Neural cell (in vitro differentiated cells): ENCODE measurements around the gene CACNA1A.

Experiments
- CTCF ChIP-seq: fragments of 450-650 bp; IDR thresholded peaks from 2 replicates; pipeline ENCODE4 v1.5.1; 2014; ENCODE audit warnings: antibody characterized with exemption, mild to moderate bottlenecking, moderate library complexity; ENCODE audit not compliant: poor library complexity, severe bottlenecking
- EP300 ChIP-seq: fragments of 450-650 bp; conservative IDR thresholded peaks from 2 replicates; pipeline ENCODE4 v1.6.1; 2014; ENCODE audit warnings: antibody characterized with exemption, mild to moderate bottlenecking, moderate library complexity; ENCODE audit not compliant: poor library complexity, severe bottlenecking
- EZH2 ChIP-seq: fragments of 200-600, 300-800 bp; shearing (Covaris generic), sonication (generic); IDR thresholded peaks from 2 replicates; pipeline ENCODE4 v1.6.1; 2014; ENCODE audit warnings: antibody characterized with exemption, low read length, borderline replicate concordance, mild to moderate bottlenecking; ENCODE audit not compliant: insufficient read depth, poor library complexity, severe bottlenecking
- POLR2AphosphoS5 ChIP-seq: IDR thresholded peaks from 2 replicates; pipeline ENCODE4 v1.6.1; 2012
- REST ChIP-seq: IDR thresholded peaks from 2 replicates; pipeline ENCODE4 v1.6.1; 2012; ENCODE audit warnings: borderline replicate concordance
- SMC3 ChIP-seq: fragments of 450-650 bp; conservative IDR thresholded peaks from 2 replicates; pipeline ENCODE4 v1.6.1; 2014; ENCODE audit warnings: antibody characterized with exemption, mild to moderate bottlenecking, moderate library complexity; ENCODE audit not compliant: poor library complexity
- TAF1 ChIP-seq: IDR thresholded peaks from 2 replicates; pipeline ENCODE4 v1.6.1; 2012; ENCODE audit warnings: low read depth

- TF ChIP-seq CTCF (no peak), TAF1 (no peak), EP300 (no peak), POLR2AphosphoS5 (no peak), EZH2 (no peak), SMC3 (no peak), REST (no peak)
Observed at GRCh38 chr19:13337181-13337580, 169.1 kb downstream of the CACNA1A start.
